GM12878 (cell line): Measurements from ENCODE around the gene UGGT2. TPM values are rescaled to one million over a fixed set of nuclear protein-coding genes. Genes with fewer than 3 reads are reported as not detected.

Experiments used
- BCLAF1 ChIP-seq: fragments of 450-650 bp; IDR thresholded peaks from 2 replicates; pipeline ENCODE4 v1.6.1; 2017; ENCODE audit warnings: antibody characterized with exemption, mild to moderate bottlenecking, moderate library complexity
- BMI1 ChIP-seq: fragments of 450-650 bp; IDR thresholded peaks from 2 replicates; pipeline ENCODE4 v1.6.1; 2016; ENCODE audit warnings: mild to moderate bottlenecking, moderate library complexity, borderline replicate concordance
- BRCA1 ChIP-seq: IDR thresholded peaks from 2 replicates; pipeline ENCODE4 v1.6.1; 2011; ENCODE audit warnings: low read depth, low read length, improper control_type of control experiment
- CREM ChIP-seq: IDR thresholded peaks from 2 replicates; pipeline ENCODE4 v1.6.1; 2014; ENCODE audit warnings: antibody characterized with exemption, low read depth
- DPF2 ChIP-seq: fragments of 450-650 bp; IDR thresholded peaks from 2 replicates; pipeline ENCODE4 v1.6.1; 2017; ENCODE audit warnings: mild to moderate bottlenecking
- EGR1 ChIP-seq, 2 experiments: IDR thresholded peaks; 1 replicate in 1 of 2; 2 replicates in 1 of 2; pipeline ENCODE4 v1.6.1; 2011 to 2012; ENCODE audit warnings: low read depth in 2 of 2, low read length in 2 of 2, borderline replicate concordance in 1 of 2, mild to moderate bottlenecking in 1 of 2, moderate library complexity in 1 of 2
- ESRRA ChIP-seq: IDR thresholded peaks from 2 replicates; pipeline ENCODE4 v1.6.1; 2012; ENCODE audit warnings: mild to moderate bottlenecking, low read length, improper control_type of control experiment
- GATAD2B ChIP-seq: fragments of 450-650 bp; conservative IDR thresholded peaks from 2 replicates; pipeline ENCODE4 v1.6.1; 2017; ENCODE audit warnings: low read depth, mild to moderate bottlenecking, moderate library complexity
- MAX ChIP-seq: IDR thresholded peaks from 2 replicates; pipeline ENCODE4 v1.6.1; 2012; ENCODE audit warnings: low read depth, low read length, improper control_type of control experiment
- MYB ChIP-seq: fragments of 150-350 bp; IDR thresholded peaks from 2 replicates; pipeline ENCODE4 v1.6.1; 2014; ENCODE audit warnings: mild to moderate bottlenecking, low read depth, low read length, borderline replicate concordance
- NR2C2 ChIP-seq: IDR thresholded peaks from 2 replicates; pipeline ENCODE4 v1.6.1; 2011; ENCODE audit warnings: borderline replicate concordance, low read depth; ENCODE audit not compliant: control insufficient read depth, insufficient read length
- NR2F1 ChIP-seq: fragments of 450-650 bp; conservative IDR thresholded peaks from 2 replicates; pipeline ENCODE4 v1.6.1; 2017; ENCODE audit warnings: mild to moderate bottlenecking
- NRF1 ChIP-seq: conservative IDR thresholded peaks from 2 replicates; pipeline ENCODE4 v1.6.1; 2011; ENCODE audit warnings: mild to moderate bottlenecking, low read depth, low read length, improper control_type of control experiment
- PAX8 ChIP-seq: fragments of 450-650 bp; IDR thresholded peaks from 2 replicates; pipeline ENCODE4 v1.6.1; 2017; ENCODE audit warnings: mild to moderate bottlenecking, moderate library complexity
- POLR2AphosphoS5 ChIP-seq: IDR thresholded peaks from 2 replicates; pipeline ENCODE4 v1.6.1; 2011; ENCODE audit warnings: mild to moderate bottlenecking, low read length, inconsistent platforms
- SKIL ChIP-seq: fragments of 450-650 bp; IDR thresholded peaks from 2 replicates; pipeline ENCODE4 v1.6.1; 2017; ENCODE audit warnings: mild to moderate bottlenecking, low read depth, inconsistent platforms; ENCODE audit not compliant: poor library complexity, severe bottlenecking
- SMARCA5 ChIP-seq: fragments of 450-650 bp; IDR thresholded peaks from 2 replicates; pipeline ENCODE4 v1.6.1; 2017; ENCODE audit warnings: mild to moderate bottlenecking
- TARDBP ChIP-seq: IDR thresholded peaks from 2 replicates; pipeline ENCODE4 v1.6.1; 2016; ENCODE audit warnings: borderline replicate concordance
- YY1 ChIP-seq: IDR thresholded peaks from 2 replicates; pipeline ENCODE4 v1.6.1; 2011; ENCODE audit warnings: low read depth, mild to moderate bottlenecking, low read length
- ZNF207 ChIP-seq: fragments of 450-650 bp; IDR thresholded peaks from 2 replicates; pipeline ENCODE4 v1.6.1; 2014; ENCODE audit warnings: antibody characterized with exemption, mild to moderate bottlenecking, borderline replicate concordance
- ZNF274 ChIP-seq: IDR thresholded peaks from one replicate; pipeline ENCODE4 v1.8.0; 2011; ENCODE audit not compliant: insufficient read length, insufficient read depth
- polyA plus RNA-seq, 11 experiments: library from polyadenylated mRNA; depleted of rRNA in 4 of 11; unstranded in 6 of 11; stranded (reverse) in 5 of 11; fragments of >200 nt; fragmentation: Nextera tagmentation in 4 of 11; fragmentation: Illumina TruSeq in 1 of 11; extraction: Ambion mirVana in 4 of 11; extraction: Trizol in 1 of 11; gene quantifications; 1 replicate in 1 of 11; 2 replicates in 10 of 11; pipeline versions ENCODE4 v1.2.1 to v1.2.3, GENCODE V29; 2011 to 2016; ENCODE audit warnings: inconsistent platforms in 2 of 11, missing spikeins in 2 of 11, low read depth in 1 of 11
- total RNA-seq, 4 experiments: library from RNA; depleted of rRNA in 3 of 4; stranded (reverse); fragments of >200 nt in 3 of 4; fragmentation: Illumina TruSeq in 1 of 4; extraction: Trizol in 1 of 4; gene quantifications; 2 replicates each; pipeline versions ENCODE4 v1.2.1 to v1.2.3, GENCODE V29; 2013 to 2021
- TF ChIP-seq, protein P1 (sequence below): fragments of 450-650 bp; IDR thresholded peaks from 2 replicates; pipeline ENCODE4 v1.6.1; 2017; ENCODE audit warnings: mild to moderate bottlenecking, moderate library complexity

Gene UGGT2
- total and polyA plus RNA-seq, 10 of the 15 experiments (the other 5 are each of a cell fraction or from before 2014, with no cell fraction given) = 4.9 to 29.0 (median 17.3) TPM

GRCh38 chr13:96053003-96053703 lies at the start of gene UGGT2 (continued):
- TF ChIP-seq EGR1 (IDR thresholded peaks at IDR 0.05; ENCODE audit: borderline replicate concordance in 1 of 2, low read depth in 2 of 2, low read length in 2 of 2) (peak in 1 of 2 experiments; percentile 87; a peak in 2 of 3 replicates), ESRRA (no peak), NR2C2 (no peak), BCLAF1 (no peak), PAX8 (no peak), SKIL (no peak), ZNF207 (no peak), GATAD2B (peak; percentile 95), TARDBP (0 out of 2 replicates have a peak, but pooled peaks have one; percentile 30), POLR2AphosphoS5 (peak; percentile 86), MYB (no peak), YY1 (0 out of 2 replicates have a peak, but pooled peaks have one; percentile 58), BMI1 (no peak), DPF2 (peak; percentile 91), BRCA1 (no peak), NRF1 (peak; percentile 88), ZNF274 (no peak), NR2F1 (0 out of 2 replicates have a peak, but pooled peaks have one; percentile 13), MAX (peak; percentile 67), SMARCA5 (peak; percentile 70; the same call in 1 of the 2 replicates), CREM (no peak)
- TF ChIP-seq, protein P1, sequence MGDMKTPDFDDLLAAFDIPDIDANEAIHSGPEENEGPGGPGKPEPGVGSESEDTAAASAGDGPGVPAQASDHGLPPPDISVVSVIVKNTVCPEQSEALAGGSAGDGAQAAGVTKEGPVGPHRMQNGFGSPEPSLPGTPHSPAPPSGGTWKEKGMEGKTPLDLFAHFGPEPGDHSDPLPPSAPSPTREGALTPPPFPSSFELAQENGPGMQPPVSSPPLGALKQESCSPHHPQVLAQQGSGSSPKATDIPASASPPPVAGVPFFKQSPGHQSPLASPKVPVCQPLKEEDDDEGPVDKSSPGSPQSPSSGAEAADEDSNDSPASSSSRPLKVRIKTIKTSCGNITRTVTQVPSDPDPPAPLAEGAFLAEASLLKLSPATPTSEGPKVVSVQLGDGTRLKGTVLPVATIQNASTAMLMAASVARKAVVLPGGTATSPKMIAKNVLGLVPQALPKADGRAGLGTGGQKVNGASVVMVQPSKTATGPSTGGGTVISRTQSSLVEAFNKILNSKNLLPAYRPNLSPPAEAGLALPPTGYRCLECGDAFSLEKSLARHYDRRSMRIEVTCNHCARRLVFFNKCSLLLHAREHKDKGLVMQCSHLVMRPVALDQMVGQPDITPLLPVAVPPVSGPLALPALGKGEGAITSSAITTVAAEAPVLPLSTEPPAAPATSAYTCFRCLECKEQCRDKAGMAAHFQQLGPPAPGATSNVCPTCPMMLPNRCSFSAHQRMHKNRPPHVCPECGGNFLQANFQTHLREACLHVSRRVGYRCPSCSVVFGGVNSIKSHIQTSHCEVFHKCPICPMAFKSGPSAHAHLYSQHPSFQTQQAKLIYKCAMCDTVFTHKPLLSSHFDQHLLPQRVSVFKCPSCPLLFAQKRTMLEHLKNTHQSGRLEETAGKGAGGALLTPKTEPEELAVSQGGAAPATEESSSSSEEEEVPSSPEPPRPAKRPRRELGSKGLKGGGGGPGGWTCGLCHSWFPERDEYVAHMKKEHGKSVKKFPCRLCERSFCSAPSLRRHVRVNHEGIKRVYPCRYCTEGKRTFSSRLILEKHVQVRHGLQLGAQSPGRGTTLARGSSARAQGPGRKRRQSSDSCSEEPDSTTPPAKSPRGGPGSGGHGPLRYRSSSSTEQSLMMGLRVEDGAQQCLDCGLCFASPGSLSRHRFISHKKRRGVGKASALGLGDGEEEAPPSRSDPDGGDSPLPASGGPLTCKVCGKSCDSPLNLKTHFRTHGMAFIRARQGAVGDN = peak; percentile 37; the same call in 1 of the 2 replicates
